Globus pallidus (tissue), 1 donor: ENCODE results near the gene BTBD9.

Experiments used
- DNase-seq: peaks from one replicate; pipeline ENCODE4 v3.0.0-alpha.2; 2015; ENCODE audit warnings: low spot score

Gene BTBD9

DNA sequence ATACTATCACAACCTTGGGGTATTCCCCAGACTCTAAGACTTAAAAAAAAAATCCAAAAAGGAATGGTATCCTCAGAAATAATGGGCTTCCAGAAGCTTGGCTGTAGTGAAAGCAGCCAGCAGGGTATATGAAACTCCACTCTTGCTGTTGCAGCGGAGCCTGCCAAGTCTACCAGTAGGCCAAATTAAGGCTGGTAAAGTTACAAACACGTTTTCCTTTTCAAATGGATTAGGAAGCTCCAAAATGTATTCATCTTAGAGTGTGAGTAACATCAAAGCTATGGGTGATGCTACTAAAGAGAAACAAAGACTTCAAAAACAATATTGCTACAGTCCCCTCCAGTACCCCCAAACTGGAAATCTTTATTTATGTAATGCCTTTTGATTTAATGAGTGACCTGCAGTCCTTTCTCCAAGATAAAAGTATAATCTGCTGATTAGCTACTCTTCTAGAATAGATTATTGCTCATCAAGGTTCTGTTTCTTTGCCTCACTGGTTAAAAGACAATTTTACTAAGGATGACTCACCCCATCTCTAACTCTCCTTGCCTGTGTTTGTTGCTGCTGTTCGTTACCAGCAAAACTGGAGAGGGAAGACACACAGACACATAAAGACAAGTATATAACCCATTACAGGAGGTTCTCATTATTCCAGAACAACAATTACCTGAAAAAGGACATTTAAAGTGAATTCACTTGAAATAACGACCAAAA, 84.9 kb downstream of the BTBD9 start:
- no peak for DNase-seq

DNA sequence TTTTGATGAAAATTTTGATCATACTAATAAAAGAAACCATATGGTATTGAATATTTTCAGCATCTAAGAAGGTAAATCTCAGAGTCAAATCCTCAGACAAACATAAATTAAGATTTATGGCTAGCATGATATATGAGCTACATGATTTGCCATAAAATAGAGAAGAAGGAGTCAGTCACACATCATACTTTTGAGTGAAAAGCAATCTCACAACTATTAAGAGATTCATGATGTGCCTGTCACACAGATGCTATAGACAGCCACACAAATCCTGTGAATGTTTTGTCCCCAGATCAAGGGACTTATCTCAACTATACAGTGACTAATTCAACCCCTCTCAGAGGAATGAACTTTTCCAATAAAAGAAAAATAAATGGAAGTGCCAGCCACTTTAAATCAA, 85.7 kb downstream of the BTBD9 start:
- no peak for DNase-seq

- DNase-seq = peak; percentile 52
Measured at GRCh38 chr6:38552121-38552520, 87.6 kb downstream of the BTBD9 start.

DNA sequence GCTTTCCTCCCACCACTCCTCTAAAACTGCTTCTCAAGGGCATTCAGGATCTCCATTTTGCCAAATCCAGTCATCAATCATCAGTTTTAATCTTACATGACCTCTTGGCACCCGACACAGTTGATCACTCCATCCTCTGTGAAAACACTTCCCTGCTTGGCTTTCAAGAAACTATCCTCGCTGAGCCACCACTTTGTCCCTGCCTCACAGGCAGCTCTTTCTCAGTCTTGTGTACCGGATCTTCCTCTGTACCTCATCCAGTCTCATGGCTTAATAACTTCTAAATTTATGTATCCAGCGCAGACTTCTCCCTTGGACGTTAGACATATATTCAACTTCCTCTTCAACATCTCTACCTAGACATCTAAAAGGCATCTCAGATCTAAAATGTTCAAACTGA, 89.9 kb downstream of the BTBD9 start:
- DNase-seq = no peak

DNA sequence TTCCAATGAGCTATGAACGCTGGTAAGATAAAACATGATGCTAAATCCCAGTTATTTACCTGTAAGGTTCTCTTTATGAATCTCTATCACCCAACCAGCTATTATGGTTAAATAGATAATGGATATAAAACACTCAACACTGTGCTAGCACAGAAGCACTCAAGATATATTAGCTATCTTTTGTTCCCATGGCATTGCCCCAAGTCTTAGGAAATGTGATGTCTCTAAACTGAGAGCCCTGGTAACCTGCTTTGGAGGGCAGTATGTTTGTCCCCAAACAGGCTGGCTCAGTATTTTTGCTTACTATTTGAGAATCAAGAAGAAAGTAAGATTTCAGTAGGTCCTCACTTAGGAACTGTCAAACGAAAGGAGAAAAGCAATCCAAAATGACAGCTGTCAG, 90.5 kb downstream of the BTBD9 start:
- no peak for DNase-seq

DNA sequence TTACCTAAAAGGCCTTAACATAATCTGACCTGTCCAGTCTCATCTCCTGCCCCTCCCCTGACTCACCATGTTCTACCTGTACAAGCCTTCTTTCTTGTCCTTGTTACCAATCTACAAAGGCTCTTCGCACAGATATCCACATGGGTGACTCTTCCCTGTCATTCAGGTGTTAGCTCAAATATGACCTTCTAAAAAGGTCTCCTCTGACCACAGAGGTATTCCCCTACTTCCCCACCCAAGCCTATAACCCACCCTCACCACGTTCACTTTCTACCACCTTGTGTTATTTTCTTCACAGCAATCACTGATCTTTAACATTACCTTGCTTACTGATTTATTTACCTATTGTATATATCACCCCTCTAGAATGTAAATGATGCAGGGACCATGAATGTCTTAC, 96.7 kb downstream of the BTBD9 start:
- DNase-seq = no peak

- DNase-seq = no peak
Measured at GRCh38 chr6:38542031-38542430, 97.7 kb downstream of the BTBD9 start.

DNA sequence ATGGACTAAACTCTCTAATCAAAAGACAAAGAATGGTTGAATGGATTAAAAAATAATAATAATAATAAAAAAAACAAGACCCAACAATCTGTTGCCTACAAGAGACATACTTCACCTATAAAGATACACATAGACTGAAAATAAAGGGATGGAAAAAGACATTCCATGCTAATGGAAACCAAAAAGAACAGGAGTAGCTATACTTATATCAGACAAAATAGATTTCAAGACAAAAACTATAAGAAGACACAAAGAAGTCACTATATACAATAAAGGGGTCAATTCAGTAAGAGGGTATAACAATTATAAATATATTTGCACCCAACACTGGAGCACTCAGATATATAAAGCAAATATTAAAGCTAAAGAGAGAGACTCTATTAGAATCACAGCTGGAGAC, 106.7 kb downstream of the BTBD9 start:
- DNase-seq = no peak

DNA sequence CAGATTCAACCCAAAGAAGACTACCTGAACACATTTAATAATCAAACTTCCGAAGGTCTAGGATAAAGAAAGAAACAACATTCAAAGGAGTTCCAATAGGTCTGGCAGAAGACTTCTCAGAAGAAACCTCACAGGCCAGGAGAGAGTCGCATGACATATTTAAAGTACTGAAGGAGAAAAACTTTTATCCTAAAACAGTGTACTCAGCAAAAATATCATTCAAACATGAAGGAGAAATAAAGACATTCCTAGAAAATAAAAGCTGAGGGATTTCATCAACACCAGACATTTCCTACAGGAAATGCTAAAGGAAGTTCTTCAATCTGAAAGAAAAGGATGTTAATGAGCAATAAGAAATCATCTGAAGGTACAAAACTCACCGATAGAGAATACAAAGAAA, 108.6 kb downstream of the BTBD9 start:
- no peak for DNase-seq

DNA sequence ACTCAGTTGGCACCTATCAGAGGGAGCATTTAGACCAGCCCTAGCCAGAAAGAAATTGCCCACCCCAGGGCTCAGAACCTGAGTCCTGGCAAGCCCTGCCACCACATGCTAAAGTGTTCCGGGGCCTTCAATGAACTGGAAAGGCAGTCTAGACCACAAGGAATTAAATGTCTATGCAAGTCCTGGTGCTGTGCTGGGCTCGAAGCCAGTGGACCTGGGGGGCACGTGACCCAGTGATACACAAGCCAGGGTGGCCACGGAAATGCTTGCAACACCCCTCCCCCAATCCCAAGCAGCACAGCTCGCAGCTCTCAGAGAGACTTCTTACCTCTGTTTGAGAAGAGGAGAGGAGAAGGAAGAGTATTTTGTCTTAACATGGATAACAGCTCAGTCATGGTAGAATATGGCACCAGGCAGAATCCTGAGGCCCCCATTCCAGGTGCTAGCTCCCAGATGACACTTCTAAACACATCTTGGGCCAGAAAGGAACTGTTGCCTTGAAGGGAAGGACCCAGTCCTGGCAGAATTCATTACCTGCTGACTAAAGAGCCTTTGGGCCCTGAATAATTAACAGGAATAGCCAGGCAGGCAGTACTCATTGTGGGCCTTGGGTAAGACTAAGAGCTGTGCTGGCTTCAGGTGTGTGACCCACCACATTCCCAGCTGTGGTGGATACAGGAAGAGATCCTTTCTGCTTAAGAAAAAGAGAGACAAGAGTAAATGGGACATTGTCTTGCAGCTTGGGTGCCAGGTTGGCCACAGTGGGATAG, 111.3 kb downstream of the BTBD9 start:
- DNase-seq = no peak

- DNase-seq = no peak
Measured at GRCh38 chr6:38527371-38527770, 112.4 kb downstream of the BTBD9 start.

GRCh38 chr6:38525888-38526287, 113.8 kb downstream of the BTBD9 start:
- DNase-seq = no peak

- DNase-seq = no peak
Measured at GRCh38 chr6:38524436-38525145, 115.1 kb downstream of the BTBD9 start.

DNA sequence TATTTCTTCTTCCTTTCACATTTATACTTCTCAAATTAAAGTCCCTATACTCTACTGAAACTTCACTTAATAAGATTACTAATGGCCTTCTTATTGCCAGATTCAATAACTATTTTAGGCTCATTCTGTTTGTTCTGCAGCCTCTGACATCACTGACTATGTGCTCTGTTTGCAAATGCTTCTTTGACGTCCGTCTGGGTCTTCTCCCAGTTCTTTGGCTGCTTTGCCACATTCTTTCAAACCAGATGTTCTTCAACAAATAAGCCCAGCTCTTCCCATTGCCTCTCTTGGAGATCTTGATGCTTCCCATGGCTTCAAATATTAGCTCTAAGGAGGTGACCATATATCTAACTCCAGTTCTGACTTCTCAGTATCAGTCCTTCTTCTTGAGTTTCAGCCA, 117.4 kb downstream of the BTBD9 start:
- peak; percentile 71 for DNase-seq

DNA sequence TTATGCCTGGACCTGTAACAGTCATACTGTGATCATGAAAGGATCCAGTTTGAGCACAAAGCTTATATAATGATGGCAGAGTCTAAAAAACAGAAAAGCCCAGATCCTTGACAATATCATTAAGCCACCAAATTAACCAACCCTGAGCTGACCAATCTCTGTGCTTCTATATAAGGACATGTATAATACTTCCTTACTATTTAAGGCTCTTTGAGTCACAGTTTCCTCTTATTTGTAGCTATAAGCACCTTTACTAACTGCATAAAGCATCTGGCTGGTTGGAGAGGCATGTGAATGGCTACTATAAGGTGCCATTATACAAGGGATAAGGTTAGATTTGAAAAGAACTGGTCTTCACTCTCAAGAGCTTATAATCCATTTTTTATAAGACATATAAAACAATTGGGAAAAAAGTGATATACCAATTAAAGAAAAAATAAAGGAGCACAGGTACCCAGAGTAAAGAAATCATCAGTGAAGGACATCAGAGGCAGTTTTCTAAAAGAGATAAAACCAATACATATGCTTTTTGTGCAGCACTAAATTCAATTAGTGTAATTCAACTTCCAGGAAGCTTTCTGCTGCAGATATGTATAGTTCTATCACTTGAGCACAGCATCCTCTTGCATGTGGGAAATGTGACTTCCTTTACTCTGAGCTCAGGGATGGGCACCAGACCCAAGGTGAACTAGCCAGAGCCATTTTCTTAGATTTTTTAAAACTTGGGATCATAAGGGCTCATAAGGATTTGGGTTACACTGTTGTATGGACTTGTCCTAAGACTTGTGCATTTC, 121.0 kb downstream of the BTBD9 start:
- no peak for DNase-seq

- DNase-seq = no peak
Measured at GRCh38 chr6:38517005-38517404, 122.7 kb downstream of the BTBD9 start.

GRCh38 chr6:38514399-38514798, 125.3 kb downstream of the BTBD9 start:
- no peak for DNase-seq

DNA sequence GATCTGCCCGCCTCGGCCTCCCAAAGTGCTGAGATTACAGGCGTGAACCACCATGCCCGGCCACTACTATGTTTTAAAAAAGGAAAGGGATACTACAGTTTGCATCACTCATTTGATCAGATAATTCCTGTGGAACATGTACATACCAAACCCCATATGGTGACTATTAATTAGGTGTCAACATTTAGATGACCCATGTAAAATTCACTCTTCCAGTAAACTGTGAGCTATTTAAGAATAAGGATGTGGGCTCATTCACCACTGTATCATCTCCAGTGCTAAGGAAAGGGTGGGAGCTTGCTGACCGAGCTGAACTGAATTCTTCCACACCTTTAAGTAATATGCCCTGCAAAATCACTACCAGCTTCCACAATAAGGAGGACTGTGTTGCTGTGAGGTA, 127.5 kb downstream of the BTBD9 start:
- no peak for DNase-seq

DNA sequence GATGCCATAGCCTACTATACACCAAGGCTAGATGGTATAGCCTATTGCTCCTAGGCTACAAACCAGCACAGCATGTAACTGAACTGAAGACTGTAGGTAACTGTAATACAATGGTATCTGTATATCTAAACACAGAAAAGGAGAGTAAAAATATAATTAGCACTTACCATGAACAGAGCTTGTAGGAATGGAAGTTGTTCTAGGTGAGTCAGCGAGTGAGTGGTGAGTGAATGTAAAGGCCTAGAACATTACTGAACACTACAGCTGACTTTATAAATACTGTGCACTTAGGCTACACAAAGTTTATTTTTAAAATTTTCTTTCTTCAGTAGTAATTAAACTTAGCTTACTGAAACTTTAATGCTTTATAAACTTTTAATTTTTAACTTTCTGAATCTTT, 129.5 kb downstream of the BTBD9 start:
- DNase-seq = no peak

DNA sequence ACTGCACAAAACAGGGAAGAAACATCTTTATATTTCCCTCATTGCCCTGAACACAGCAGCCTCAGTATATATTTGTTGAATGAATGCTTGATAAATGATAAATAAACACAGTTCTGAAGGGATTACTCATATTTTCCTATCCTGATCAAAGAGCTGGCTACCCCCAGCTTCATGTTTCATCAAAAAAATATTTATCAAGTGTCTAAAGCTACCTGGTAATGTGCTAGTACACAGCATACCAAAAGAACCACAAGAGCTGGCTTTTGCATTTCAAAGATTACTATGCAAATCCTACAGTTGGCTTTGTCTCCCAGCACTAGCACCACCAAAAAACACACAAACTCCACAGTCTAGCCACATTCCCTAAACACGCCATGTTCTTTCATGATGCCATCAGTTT, 130.0 kb downstream of the BTBD9 start:
- no peak for DNase-seq

DNA sequence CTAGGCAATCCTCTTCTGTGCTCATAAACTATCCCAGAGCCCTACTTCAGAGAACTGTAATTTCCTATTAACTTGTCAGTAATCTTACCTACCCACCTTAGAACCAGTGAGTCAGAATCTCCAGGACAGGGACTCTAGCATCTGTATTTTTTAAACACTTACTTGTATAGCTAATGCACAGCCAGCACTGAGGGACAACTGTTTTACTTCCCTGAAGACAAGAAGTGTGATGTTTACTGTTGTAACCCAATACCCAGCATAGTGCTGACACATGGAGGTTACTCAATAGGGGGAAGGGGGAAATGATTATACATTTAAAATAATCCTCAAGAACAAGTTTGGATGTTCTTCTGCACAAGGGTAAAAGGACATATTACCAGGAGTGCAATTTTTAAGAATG, 130.8 kb downstream of the BTBD9 start:
- DNase-seq = no peak

DNA sequence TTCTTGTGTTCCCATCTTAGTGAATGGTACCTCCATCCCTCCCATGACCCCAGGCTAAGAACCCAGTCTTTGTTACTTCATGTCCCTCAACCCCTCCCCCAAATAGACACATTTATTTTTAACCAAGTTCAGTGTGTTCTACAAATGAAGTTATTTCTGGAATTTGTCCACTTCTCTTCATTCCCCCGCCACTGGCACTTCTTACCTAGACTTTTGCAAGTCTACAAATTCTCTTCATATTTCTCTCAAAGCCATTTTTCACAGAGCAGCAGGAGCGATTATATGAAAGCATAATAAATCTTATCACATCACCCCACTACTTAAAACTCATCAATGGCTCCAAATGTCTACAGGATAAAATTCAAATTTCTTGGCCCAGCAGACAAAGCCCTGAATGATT, 131.4 kb downstream of the BTBD9 start:
- DNase-seq = no peak
